Activated gamma-delta T cell treated with Interleukin-2 at 50 U/mL for 16 hours (primary cell): ENCODE results near the gene GPR4.
"Not testable (repeated sequence)": the region's sequence is repeated elsewhere in the genome, so short reads cannot be mapped to it uniquely, and the experiment has no call there.

Source experiments
- DNase-seq: peaks from one replicate; pipeline ENCODE4 v3.0.0-alpha.2; 2020

GPR4 gene

DNA sequence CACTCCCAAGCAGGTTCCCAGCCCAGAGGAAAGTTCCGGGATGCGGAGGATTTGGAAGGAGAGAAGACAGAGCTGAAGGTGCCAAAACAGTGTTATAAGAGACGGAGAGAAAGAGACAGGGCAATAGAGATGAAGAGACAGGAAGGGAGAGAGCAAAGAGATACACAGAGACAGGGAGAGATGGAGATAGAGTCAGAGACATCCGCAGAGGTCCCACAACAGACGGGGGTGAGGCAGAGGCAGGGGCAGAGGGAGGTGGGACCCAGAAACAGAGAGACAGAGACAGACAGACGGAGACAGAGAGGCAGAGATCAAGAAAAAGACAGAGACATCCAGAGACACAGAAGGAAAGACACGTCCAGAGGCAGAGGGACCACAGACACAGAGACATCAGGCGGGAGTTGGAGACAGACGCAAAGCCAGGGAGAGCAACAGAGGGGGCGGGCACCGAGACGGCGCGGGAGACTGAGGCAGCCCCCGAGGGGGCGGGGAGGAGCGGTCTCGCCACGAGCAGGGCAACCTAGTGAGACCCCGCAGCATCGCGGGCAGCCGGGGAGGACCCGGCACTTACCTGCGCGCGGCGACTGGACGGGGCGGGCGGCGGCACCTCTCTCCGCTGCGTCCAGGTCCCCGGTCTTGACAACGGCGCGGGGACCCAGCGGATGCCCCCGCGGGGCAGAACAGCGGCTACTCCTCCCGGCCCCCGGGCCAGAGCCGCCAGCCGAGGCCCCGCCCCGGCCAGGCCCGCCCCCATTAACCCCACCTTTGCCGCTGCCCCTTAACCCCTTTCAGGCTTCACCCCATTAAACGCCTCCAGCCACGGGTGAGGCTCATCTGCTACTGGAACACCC lies at the start of gene GPR4:
TSS of gene GPR4 (minus strand) at position 689 of the 851 bp plus-strand sequence. CDS start 10,346 bp downstream, outside the sequence.
- DNase-seq: no peak

DNA sequence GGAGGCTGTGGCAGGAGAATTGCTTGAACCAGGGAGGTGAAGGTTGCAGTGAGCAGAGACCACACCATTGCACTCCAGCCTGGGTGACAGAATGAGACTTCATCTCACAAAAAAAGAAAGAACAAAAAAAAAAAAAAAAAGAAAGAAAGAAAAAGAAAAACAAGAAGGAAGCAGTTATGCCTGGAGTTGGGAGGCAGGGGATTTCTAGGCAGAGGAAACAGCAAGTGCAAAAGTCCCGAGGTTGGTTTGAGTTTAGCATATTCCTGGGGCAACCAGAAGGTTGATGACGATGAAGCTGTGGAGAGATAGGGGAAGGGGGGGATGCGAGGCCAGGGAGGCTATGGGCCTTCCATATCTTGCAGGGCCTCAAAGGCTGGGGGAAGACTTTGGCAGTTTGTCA lies 48.7 kb upstream of the GPR4 start:
- no peak for DNase-seq

DNA sequence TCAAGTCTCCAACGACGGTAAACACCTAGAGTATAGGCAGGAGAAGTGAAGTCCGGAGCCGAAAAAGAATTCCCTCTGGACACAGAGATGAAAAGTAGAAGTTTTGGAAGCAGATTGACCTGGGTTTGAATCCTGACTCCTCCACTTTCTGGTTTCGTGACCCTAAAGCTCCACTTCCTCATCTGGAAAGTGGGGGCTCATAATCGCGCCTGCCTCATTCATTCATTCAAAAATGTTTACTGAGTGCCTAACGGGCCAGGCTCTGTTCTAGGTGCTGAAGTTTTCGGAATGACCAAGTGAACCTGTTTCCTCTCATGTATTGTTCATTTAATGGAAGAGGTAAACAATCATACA lies 44.3 kb upstream of the GPR4 start:
- no peak for DNase-seq

DNA sequence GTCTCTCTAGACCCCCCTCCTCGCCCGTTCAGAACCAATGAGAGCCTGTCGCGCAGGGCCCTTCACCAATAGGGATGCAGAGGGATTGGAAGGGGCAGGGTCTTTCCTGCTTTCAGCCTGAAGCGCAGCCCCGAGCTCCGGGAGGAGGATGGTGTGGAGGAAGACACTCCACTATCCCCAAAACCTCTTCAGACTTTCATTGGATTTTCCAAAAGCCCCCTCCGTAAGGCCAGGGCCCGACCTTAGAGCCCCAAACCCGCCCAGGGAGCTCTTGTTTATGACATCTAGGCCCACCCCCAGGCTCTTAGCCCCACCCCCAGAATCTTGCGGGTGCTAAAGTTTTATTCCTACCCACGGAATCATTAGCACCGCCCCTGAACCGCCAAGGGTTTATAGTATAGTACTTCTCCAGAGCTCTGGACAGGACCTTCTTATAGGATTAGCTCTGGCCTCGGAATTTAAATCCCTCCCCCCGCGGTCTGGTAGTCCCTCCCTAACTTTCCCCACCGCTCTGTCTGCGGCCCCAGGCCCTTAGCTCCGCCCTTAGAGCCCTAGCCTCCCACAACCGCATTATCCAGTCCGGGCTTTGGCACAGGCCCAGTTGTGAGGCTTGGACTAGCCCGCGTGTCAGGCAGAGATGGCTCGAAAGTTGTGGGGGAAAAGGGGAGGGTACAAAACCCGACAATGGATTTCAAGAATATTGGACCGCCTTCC lies 43.8 kb upstream of the GPR4 start:
- DNase-seq: peak; percentile 62

DNA sequence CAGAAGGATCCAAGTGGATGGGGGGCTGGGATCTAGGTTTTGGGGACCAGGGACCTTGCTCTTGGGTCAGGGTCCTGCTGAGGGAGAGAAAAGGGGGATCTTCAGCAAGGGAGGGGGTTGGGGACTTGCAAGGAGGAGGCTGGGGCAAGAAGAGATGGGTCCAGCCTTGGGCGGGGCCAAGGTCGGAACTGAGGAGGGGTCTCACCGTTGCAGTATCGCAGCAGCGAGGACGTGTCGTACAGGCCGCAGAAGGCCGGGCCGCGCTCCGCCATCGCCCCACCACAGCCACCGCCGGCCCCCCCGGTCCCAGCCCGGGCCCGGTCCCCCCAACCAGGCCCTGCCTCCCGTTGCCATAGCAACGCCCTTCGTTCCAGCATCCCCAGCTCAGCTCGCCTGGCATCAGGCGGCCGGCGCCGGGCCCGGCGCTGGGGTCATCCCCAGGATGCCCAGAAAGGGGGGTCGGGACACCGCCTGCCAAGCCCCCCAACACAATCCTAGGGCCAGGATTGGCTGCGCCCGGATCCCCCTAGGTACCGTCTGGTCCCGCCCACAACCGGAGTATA lies 43.1 kb upstream of the GPR4 start:
- no peak for DNase-seq

DNA sequence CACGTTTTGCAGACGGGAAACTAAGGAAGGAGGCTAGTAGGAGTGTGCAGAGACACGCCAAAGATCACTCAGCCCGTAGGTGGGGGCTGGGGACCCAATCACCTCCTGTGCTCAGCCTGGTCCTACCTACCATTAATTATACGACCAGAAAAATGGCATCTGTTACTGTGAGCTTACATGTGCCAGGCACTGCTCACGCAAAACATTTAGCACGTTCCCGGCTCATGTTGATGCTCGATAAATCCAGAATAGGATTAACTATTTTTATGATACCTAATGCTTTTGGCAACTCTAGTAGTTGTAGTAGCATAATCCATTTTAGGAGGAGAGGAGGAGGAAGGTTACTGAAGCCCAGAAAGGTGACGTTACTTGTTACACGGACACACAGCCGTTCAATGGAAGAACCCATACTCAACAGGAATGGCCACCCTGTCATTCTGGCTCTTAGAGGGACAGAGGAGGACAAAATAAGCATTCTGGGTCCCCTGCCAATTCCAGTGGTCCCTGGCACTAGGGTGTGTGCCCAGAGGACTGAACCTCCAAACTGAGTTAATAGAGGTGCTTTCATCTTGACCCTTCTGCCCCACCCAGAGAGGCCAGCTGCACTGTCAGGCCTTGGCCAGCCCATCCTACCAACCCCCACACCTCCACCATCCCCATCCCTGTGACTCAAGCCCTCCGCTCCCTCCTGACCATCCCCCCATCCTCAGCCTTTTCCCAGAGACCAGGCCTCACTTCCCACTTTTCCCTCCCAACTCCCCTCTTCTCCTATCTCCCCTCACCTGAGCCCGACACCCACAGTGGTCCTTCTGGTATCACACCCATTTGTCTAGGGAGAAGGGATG lies 42.1 kb upstream of the GPR4 start:
- DNase-seq: no peak

DNA sequence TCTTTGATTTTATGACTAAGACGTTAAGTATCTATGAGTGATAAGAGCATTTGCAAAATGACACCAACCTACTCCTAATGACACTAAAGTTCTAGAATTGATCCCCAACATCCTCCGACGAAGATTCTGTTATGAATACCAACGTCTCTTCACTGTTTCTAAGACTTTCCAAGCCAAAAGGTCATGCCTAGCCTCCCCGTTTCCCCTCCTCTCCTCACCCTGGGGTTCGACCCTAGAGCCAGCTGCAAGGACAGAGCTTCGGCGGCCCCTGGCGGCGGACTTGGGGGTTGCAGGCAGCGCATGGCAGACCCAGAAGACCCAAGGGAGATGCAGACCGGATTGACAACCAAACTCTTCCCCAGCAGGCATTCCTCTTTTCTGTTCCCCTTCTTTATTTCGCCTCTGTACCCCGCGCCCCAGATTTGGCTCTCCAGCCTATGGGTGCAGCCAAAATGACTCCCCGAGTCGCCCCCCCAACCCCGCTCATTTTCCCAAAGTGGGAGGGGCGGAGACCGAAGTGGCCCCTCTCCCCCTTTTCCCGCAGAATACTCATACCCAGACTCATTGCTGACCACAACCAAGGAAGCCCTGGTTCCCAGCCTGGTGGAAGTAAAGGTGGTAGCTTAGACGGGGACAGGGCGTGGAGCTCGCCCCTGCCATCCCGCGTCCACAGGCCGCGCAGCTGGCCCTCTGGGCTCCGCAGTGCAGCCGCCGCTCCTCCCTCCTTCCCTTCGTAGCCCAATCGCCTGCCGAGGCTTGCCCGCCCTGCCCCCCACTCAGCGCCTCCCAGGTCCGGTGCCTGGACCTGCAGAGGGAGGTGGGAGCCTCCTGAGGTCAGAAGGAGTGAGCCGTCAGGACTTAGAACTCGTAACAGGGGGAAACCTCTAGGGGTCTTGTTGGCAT lies 41.3 kb upstream of the GPR4 start:
- peak; percentile 89 for DNase-seq

DNA sequence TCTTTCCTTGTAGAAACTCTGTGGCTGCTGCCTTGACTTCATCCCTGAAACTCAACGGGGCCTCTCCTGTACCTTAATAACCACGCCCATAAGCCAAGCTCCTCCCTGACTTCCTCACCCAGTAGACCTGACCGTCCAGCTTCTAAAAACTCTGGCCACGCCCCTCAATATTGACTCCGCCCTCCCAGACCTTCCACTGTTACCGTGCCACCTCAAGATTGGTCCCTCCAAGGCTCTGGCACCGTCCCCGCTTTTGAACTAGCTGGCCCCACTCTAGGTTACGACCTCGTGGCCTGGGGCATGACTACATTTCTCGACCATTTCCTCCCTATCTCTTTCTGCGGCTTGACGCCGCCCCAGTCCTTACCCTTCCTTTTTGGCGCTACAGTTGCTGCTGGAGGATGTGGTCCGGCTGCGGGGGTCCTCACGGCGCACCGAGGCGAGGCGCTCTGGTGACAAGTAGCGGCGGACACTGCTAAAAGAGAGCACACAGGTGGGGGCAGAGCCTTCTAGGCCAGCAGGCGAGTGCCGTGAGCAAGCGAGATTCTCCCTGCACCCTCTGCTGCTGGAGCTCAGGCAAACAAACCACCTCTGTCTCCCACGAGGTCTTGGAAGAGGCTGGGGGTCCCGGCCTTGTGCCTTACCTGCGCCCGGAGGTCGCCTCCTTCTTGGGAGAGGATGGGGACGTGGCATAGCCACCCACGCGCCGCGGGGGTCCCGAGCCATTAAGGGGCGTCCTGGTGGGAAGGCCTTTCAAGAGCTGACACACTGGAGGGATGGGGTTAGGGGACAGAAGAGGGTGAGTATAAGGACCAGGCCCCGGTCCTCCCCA lies 39.5 kb upstream of the GPR4 start:
- DNase-seq: peak; percentile 47

DNA sequence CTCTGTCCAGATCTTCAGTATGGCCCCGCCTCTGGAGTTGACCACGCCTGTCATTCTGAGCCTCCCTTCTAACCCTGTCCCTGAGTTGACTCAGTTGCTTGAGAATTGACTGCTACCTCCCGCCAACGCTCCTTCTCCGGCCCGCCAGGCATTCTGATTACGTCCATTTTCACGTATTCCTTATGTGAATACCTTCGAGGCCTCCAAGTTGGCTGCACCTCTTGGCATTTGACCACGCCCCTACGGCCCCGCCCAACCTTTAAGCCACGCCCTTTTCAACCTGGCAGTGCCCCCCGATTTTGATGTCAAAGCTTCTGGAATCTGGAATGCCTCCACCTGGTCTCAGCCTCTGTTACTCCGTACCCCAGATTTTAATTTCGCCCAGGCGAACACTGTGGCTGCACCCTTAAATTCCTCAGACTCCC lies 38.8 kb upstream of the GPR4 start:
- peak; percentile 7 for DNase-seq

DNA sequence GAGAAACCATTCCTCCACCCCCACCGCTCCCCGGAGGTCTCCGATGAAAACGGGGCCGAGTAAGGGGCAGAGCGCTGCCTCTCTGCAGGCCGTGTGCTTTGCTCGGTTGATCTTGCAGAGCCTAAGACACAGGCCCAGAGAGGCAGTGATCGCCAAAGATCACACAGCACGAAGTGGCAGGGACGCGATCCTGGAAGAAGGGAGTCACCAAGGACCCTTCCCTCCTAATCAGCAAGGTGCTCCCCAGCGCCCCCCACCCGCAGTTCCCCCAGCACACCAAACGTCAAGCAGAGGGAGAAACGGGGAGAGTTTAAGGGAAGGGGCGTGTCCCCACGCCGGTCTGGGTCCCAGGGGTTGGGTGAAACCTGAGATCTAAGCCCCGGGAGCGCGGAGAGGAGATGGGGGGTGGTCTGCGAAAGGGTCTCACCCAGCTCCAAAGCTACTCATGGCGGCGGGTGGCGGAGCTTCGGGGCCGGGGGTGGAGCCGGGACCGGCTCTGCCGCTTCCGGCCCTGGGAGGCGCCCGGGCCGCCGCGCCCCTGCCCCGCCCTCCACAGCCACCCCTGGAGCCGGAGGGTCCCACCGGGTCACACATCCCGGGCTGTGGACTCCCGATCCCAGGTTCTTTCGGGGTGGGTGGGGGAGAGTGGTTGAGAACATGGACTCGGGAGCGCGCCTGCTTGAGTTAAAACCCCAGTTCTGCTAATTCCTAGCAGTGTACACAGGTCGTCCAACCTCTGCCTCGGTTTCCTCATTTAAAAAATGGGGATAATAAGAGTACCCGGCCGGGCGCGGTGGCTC lies 37.1 kb upstream of the GPR4 start, which contains the start of gene EML2:
TSS of gene EML2 (minus strand) at position 468 of the 800 bp plus-strand sequence. CDS start at position 447, 21 bp downstream.
- peak; percentile 36 for DNase-seq

DNA sequence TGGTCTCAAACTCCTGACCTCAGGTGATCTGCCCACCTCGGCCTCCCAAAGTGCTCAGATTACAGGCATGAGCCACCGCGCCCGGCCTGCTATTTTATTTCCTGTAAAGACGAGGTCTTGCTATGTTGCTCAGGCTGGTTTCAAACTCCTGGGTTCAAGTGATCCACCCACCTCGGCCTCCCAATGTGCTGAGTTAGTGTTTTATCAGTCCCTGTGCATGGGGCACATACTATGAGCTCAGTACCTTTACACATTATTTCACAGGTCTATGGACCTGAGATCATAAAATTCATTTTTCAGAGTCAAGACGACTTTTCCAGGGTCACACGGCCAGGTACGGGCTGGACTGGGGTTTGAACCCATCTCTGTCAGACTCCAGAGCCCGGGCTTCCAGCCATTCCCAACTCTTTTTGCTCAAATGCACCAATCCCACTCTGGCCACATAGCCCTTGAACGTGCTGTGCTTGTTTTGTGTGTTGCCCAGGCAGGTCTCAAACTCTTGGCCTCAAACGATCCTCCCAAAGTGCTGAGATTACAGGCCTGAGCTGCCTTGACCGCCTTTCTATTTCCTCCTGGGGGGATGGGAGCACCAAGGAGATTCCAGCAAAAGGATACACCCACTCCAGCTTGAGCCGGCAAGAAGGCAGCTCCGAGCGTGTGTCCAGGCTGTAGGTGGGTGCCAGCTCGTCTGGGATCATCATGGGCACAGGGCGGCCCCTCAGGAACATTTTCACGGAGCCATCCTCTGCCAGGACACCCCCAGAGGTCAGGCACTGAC lies 36.1 kb upstream of the GPR4 start:
- no peak for DNase-seq

DNA sequence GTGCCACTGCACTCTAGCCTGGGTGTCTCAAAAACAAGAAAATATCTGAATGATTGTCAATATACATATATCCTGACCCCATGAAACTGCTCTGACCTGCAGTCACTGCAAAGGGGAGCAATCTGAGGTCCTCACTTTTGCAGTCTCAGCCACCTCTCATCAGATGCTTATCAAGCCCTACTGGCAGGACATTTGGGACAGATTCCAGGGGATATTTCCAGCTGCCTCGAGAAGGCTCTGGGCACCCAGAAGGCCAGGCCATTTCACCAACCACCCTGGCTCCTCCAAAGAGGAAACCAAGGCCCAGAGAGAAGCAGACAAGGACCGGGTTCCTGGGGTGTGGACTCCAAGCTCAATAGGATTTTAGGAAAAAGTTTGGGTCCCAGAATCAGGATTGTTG lies 34.9 kb upstream of the GPR4 start:
- no peak for DNase-seq

DNA sequence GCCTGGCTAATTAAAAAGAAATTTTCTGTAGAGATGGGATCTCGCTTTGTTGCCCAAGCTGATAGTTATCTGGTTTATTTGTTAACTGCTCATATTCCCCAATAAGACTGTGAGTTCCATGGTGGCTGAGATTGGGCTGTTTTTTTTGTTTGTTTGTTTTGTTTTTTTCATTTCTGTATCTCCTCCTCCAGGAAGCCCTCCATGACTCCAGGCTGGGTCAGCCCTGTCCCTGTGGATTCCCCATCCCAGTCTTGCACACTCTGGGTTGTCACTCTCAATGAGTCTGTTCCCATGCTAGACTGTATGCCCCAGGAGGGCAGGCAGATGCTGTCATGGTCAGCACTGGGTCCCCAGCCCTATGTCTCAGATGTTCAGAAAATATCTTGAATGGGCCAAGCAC lies 34.3 kb upstream of the GPR4 start:
- DNase-seq: no peak

DNA sequence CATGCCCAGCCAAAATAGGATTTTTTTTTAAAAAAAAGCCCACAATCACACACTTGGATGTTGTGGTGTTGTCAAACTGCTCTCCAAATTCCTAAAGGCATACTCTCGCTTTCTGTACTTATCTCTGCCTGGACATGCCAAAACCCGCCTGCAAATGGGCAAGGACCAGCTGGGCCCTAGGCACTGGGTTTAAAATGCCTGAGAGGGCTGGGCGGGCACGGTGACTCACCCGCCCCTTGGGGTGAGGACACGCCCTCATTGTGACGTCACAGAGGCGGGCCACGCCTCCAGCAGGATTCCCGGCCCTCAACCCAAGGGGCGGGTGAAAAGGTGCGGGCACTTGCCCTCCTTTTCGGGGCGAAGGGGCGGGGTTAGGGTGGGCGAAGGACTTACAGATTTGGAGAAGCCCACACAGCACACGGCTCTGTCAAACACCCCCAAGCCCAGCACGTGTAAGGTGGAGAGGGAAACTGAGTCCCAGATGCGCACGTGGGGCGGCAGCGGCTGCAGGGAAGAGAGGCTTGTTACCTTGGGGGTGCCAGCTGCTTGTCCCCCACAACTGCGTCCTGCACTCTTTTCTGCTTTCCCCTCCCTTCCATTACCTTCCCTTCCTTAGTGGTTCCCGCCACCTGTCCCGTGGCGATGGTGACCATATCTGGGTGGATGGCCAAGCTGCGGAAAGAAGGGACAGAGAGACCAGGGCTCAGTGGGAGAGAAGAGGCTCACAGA lies 30.6 kb upstream of the GPR4 start:
- DNase-seq: no peak

DNA sequence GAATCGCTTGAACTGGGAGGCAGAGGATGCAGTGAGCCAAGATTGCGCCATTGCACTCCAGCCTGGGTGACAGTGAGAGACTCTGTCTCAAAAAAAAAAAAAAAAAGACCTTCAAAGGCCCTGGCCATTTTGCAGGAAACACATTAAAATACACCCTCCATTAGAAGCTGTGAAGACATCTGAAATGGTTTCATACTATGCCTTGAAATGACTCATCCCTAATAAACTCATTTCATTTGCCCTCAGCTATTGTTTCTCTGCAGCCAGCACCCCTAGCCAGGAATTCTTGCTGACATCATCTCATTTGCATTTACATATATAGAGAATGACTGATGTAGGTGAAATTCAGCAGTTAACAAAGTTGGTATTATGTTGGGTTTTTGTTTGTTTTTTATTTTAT lies 28.5 kb upstream of the GPR4 start:
- no peak for DNase-seq

DNA sequence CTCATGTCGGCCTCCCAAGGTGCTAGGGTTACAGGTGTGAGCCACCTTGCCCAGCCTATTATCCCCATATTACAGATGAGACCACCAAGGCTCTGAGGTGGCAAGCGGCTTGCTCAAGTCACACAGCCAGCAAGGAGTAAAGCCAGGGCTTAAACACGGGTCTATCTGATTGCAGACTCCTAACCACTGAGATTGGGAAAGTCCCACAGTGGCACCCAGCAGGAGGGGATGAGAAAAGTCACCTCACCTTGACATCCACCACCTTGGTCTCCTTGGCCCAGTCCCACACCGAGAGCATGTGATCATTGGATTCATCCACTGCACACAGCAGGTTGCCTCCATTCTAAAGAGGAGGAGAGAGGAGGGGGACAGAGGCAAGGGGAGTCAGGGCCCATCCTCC lies 27.7 kb upstream of the GPR4 start:
- no peak for DNase-seq

DNA sequence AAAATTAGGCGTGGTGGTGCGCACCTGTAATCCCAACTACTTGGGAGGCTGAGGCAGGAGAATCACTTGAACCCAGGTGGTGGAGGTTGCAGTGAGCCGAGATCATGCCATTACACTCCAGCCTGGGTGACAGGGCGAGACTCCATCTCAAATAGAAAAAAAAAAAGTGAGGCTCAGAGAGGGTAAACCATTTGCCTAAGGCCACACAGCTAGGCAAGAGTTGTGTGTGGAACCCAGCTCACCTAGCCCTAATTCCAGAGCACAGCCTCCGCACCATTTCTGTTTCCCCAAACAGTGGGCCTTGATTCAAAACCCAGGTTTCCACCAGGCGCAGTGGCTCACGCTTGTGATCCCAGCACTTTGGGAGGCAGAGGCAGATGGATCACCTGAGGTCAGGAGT lies 26.2 kb upstream of the GPR4 start:
- DNase-seq: not testable (repeated sequence)

DNA sequence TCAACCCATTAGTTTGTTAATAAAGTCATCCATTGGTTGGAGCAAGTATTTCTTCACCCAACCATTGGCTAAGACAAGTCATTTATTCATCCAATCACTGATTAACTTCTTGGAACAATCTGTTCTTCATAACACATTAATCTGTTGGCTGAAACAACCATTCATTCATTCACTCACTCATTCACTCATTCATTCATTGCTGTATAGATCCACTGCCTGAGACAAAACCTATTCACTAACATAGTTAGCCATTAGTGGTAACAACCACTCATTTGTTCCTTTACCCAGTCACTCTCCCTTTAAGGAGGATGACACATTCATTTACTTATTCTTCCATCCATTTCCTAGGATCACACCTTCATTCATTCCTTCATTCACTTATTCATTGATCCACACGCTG lies 22.0 kb upstream of the GPR4 start:
- no peak for DNase-seq
